ENCODE results near the gene CDK6. TPM values are rescaled to one million over a fixed set of nuclear protein-coding genes. Genes with fewer than 3 reads are reported as not detected.

CDK6 gene
- total and polyA plus RNA-seq, 2 of the 8 experiments (the other 6 are each of a cell fraction or from before 2014, with no cell fraction given), result 5.9 to 18.9 TPM

DNA sequence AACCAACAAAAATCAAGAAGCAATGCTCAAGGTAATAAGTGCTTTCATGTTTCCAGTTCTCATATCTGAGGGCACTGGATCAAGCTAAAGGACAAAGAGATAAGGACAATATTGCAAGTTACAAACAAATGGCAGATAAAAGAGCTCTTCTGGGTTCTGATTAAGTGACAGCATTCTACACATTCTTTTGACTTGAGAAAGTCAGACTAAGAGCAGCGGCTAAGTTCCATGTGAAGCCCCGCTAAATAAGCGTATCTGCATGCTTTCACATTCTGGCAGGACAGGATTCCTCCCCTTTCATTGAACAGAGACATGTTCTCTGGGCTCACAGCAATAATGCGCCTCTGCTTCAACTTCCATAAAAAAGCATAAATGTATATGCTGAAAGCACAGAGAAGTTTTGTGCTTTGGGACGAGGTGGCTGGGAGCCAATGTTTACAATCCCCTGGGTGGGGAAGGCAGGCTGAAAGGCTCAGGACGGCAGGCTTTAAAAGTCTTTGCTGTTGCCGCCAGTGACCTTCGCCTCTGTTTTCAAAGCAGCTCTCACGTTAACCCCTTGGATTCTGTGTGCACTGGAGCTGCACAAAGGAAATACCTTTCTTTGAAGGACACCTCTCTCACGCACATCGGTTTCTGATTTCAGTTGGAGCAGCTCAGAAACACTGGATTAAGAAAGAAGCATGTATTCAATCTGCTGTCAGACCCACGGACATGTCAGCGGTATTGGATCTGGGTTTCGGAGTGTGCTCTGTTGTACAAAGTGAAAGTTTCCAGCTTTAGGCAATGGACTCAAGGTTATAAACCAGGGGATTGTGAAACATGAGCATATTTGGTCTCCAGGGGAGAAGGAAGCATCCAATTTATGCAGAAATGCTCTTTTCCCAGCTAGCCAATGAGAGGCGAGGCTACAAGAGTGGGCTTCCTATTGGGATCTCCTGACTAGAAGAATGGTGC is 140.8 kb downstream of the CDK6 start:
- peak; percentile 70 for FAIRE-seq
- Histone ChIP-seq H4K20me1 (replicated peaks in 1 of 2; ENCODE audit: control insufficient read depth in 1 of 2, insufficient read depth in 2 of 2, low read length in 2 of 2) (no peaks in the 10 kb centered on the region), H4K8ac (ENCODE audit: extremely low read depth, insufficient read depth, low read length) (no peak overlapping the region), H3K23me2 (ENCODE audit: low read depth, low read length) (peaks cover 9% of the 10 kb centered on the region), H4K5ac (ENCODE audit: insufficient read length, low read depth, low read length) (no peak overlapping the region), H2BK5ac (ENCODE audit: low read depth, low read length) (no peak overlapping the region; the same call in 1 of the 2 replicates), H3K4me1 (replicated peaks in 1 of 4; ENCODE audit: control insufficient read depth in 3 of 4, insufficient read depth in 4 of 4, low read length in 3 of 4) (peaks cover 0 to 6% (median 2%) of the 10 kb centered on the region in 4 experiments; a peak in 3 of 7 replicates), H3K9ac (replicated peaks in 1 of 4; ENCODE audit: extremely low read depth in 1 of 4, low read depth in 3 of 4, low read length in 3 of 4) (no peak overlapping the region; a peak in 1 of 7 replicates), H3K14ac (ENCODE audit: insufficient read length) (no peak overlapping the region), H3K27ac (ENCODE audit: low read depth, low read length) (no peak overlapping the region), H2BK120ac (replicated peaks; ENCODE audit: low read depth, low read length) (no peak overlapping the region), H2BK12ac (ENCODE audit: low read depth, low read length) (no peak overlapping the region; the same call in 1 of the 2 replicates), H3K9me3 (ENCODE audit: insufficient read depth in 2 of 2, low read depth in 1 of 2, low read length in 1 of 2) (no peaks in the 10 kb centered on the region), H3K18ac (ENCODE audit: extremely low read depth, low read length) (no peak overlapping the region), H3K27me3 (replicated peaks in 1 of 4; ENCODE audit: control insufficient read depth in 3 of 4, extremely low read depth in 1 of 4, insufficient read depth in 3 of 4, low read length in 3 of 4) (no peaks in the 10 kb centered on the region), H2AFZ (ENCODE audit: low read length) (peak overlapping the region; percentile 30; the same call in 1 of the 2 replicates), H3K23ac (ENCODE audit: insufficient read length) (no peak overlapping the region), H3K4me3 (ENCODE audit: extremely low read depth in 1 of 4, insufficient read depth in 2 of 4, low read depth in 3 of 4, low read length in 4 of 4) (peak overlapping the region; percentile 21 to 57 (median 38); a peak in 7 of 8 replicates), H3K79me1 (ENCODE audit: low read depth, low read length) (no peaks in the 10 kb centered on the region), H2BK20ac (ENCODE audit: low read length) (no peak overlapping the region), H3K36me3 (ENCODE audit: control insufficient read depth in 2 of 4, insufficient read depth in 4 of 4, low read length in 3 of 4) (no peaks in the 10 kb centered on the region), H4K91ac (replicated peaks; ENCODE audit: insufficient read length, low read length) (no peak overlapping the region), H2BK15ac (ENCODE audit: low read length) (no peak overlapping the region), H3K79me2 (ENCODE audit: control insufficient read depth in 1 of 2, insufficient read depth in 2 of 2, low read length in 2 of 2) (no peaks in the 10 kb centered on the region), H2AK5ac (ENCODE audit: low read depth, low read length) (no peak overlapping the region), H3K56ac (replicated peaks; ENCODE audit: insufficient read length, low read depth, low read length) (no peak overlapping the region), H3K4me2 (ENCODE audit: insufficient read depth in 1 of 2, low read depth in 2 of 2, low read length in 2 of 2) (peak overlapping the region; percentile 77 to 100), H3K4ac (replicated peaks; ENCODE audit: insufficient read length, low read depth, low read length) (no peak overlapping the region)
- peak in 1 of 2 experiments; percentile 61 for DNase-seq (ENCODE audit: low read depth in 1 of 2, low spot score in 2 of 2)
- 11% methylated on average over 15 of the region's 15 CpGs; no CpG with 5 or more reads in 1 of the 2 experiments for WGBS, 2 experiments (ENCODE audit: extremely low coverage in 1 of 2, insufficient coverage in 1 of 2, insufficient read length in 1 of 2, insufficient replicate concordance in 2 of 2, low coverage in 1 of 2, low lambda C conversion rate in 2 of 2, missing lambda C conversion rate in 1 of 2)
- ChIA-PET POLR2A (ENCODE audit: partially characterized antibody) (interaction anchor here (1.7 to 1.8 kb wide), 2 partner anchors 14 to 137 kb away, joined by 4 to 8 read pairs; no protein-coding TSS in a partner anchor), CTCF (ENCODE audit: partially characterized antibody) (interaction anchor here (0.6 to 1.6 kb wide), 10 partner anchors 16 to 270 kb away, joined by 3 to 5 read pairs (median 4); partner anchors contain the start of gene CDK6)
- TF ChIP-seq SAP30 (IDR thresholded peaks at IDR 0.05; ENCODE audit: insufficient read depth, insufficient replicate concordance, low read length), result peak; percentile 77
- TF ChIP-seq BCL11A (IDR thresholded peaks at IDR 0.05; ENCODE audit: low read depth in 2 of 2, low read length in 2 of 2), result no peak
- TF ChIP-seq, protein P1, sequence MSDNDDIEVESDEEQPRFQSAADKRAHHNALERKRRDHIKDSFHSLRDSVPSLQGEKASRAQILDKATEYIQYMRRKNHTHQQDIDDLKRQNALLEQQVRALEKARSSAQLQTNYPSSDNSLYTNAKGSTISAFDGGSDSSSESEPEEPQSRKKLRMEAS (IDR thresholded peaks at IDR 0.05), result peak; percentile 32; the same call in 1 of the 2 replicates
- no peak for TF ChIP-seq POLR2A (IDR thresholded peaks at IDR 0.05; ENCODE audit: control extremely low read depth in 1 of 2, low read depth in 2 of 2, low read length in 2 of 2)
- peak in 1 of 2 experiments; percentile 44; a peak in 2 of 4 replicates for TF ChIP-seq SIN3A (conservative IDR thresholded peaks at IDR 0.05 in 1 of 2, IDR thresholded peaks at IDR 0.05 in 1 of 2; ENCODE audit: low read depth in 1 of 2, low read length in 2 of 2)
- no peak for TF ChIP-seq CBX5 (IDR thresholded peaks at IDR 0.05; ENCODE audit: low read depth, low read length)
- peak; percentile 56; the same call in 1 of the 2 replicates for TF ChIP-seq CEBPB (IDR thresholded peaks at IDR 0.05; ENCODE audit: low read depth, low read length)
- TF ChIP-seq ASH2L (IDR thresholded peaks at IDR 0.05; ENCODE audit: low read length), result peak; percentile 74
- TF ChIP-seq SP1 (IDR thresholded peaks at IDR 0.05; ENCODE audit: low read depth, low read length), result no peak
- peak; percentile 64; the same call in 1 of the 2 replicates for TF ChIP-seq TEAD4 (IDR thresholded peaks at IDR 0.05; ENCODE audit: low read depth, low read length)

Data from H1 (cell line).